ENCODE measurements around the gene CLMN.

CLMN gene

GRCh38 chr14:95282354-95282985 lies 37.2 kb downstream of the CLMN start:
- no peak overlapping the region for H3K4me3 ChIP-seq (ENCODE audit: low read depth, low read length)
- TF ChIP-seq CTCF (IDR thresholded peaks at IDR 0.05; ENCODE audit: borderline replicate concordance, insufficient read depth, low read depth, low read length) = no peak

GRCh38 chr14:95281560-95282176 lies 38.0 kb downstream of the CLMN start:
- TF ChIP-seq CTCF (IDR thresholded peaks at IDR 0.05; ENCODE audit: borderline replicate concordance, insufficient read depth, low read depth, low read length) = no peak
- H3K4me3 ChIP-seq (ENCODE audit: low read depth, low read length) = no peak overlapping the region

- no peak for TF ChIP-seq CTCF (IDR thresholded peaks at IDR 0.05; ENCODE audit: borderline replicate concordance, insufficient read depth, low read depth, low read length)
- H3K4me3 ChIP-seq (ENCODE audit: low read depth, low read length) = no peak overlapping the region
These were observed 44.2 kb downstream of the CLMN start for GRCh38 chr14:95275494-95275893.

- no peak for TF ChIP-seq CTCF (IDR thresholded peaks at IDR 0.05; ENCODE audit: borderline replicate concordance, insufficient read depth, low read depth, low read length)
- H3K4me3 ChIP-seq (ENCODE audit: low read depth, low read length) = no peak overlapping the region
These were observed 44.8 kb downstream of the CLMN start for GRCh38 chr14:95274874-95275273.

GRCh38 chr14:95274279-95274678 lies 45.4 kb downstream of the CLMN start:
- no peak overlapping the region for H3K4me3 ChIP-seq (ENCODE audit: low read depth, low read length)
- TF ChIP-seq CTCF (IDR thresholded peaks at IDR 0.05; ENCODE audit: borderline replicate concordance, insufficient read depth, low read depth, low read length) = no peak

GRCh38 chr14:95273001-95273978 lies 46.4 kb downstream of the CLMN start:
- no peak overlapping the region for H3K4me3 ChIP-seq (ENCODE audit: low read depth, low read length)
- no peak for TF ChIP-seq CTCF (IDR thresholded peaks at IDR 0.05; ENCODE audit: borderline replicate concordance, insufficient read depth, low read depth, low read length)

Measured in GM12875 (cell line).